H9 (cell line): Measurements from ENCODE around the gene PCCA. TPM values are rescaled to one million over a fixed set of nuclear protein-coding genes. Genes with fewer than 3 reads are reported as not detected.
A peak's percentile ranks its signal among the peaks of the same experiment; 100 is the strongest.

Experiments used
- DNase-seq: peaks from one replicate; pipeline ENCODE4 v3.0.0-alpha.2; 2017
- H2AFZ ChIP-seq: one replicate; pipeline ENCODE4 v1.6.1; 2013; ENCODE audit warnings: mild to moderate bottlenecking, low read length, control low read depth, moderate library complexity
- H2AK5ac ChIP-seq: 2 replicates; pipeline ENCODE4 v1.6.1; 2013; ENCODE audit warnings: low read length, control low read depth, mixed read lengths; ENCODE audit not compliant: insufficient read length
- H2BK120ac ChIP-seq: one replicate; pipeline ENCODE4 v1.6.1; 2013; ENCODE audit warnings: low read depth, mild to moderate bottlenecking, low read length, control low read depth, inconsistent platforms; ENCODE audit not compliant: poor library complexity, severe bottlenecking
- H2BK12ac ChIP-seq: 2 replicates; pipeline ENCODE4 v1.6.1; 2013; ENCODE audit warnings: low read length, control low read depth, mixed read lengths, low read depth; ENCODE audit not compliant: insufficient read length
- H2BK15ac ChIP-seq: 2 replicates; pipeline ENCODE4 v1.6.1; 2013; ENCODE audit warnings: low read depth, low read length, control low read depth
- H2BK20ac ChIP-seq: one replicate; pipeline ENCODE4 v1.6.1; 2013; ENCODE audit warnings: low read depth, mild to moderate bottlenecking, low read length, control low read depth, inconsistent platforms; ENCODE audit not compliant: poor library complexity, severe bottlenecking
- H2BK5ac ChIP-seq: 2 replicates; pipeline ENCODE4 v1.6.1; 2013; ENCODE audit warnings: low read length, control low read depth, mixed read lengths; ENCODE audit not compliant: insufficient read length
- H3K14ac ChIP-seq: 2 replicates; pipeline ENCODE4 v1.6.1; 2013; ENCODE audit warnings: low read length, control low read depth; ENCODE audit not compliant: insufficient read depth
- H3K18ac ChIP-seq: 2 replicates; pipeline ENCODE4 v1.6.1; 2013; ENCODE audit warnings: low read depth, mild to moderate bottlenecking, mixed read lengths, low read length, control low read depth; ENCODE audit not compliant: insufficient read length
- H3K23ac ChIP-seq: 2 replicates; pipeline ENCODE4 v1.6.1; 2013; ENCODE audit warnings: low read length, control low read depth, mixed read lengths, low read depth; ENCODE audit not compliant: insufficient read length
- H3K23me2 ChIP-seq: 2 replicates; pipeline ENCODE4 v1.6.1; 2013; ENCODE audit warnings: low read depth, mild to moderate bottlenecking, mixed read lengths, low read length, control low read depth; ENCODE audit not compliant: insufficient read length, poor library complexity, severe bottlenecking
- H3K27ac ChIP-seq: 2 replicates; pipeline ENCODE4 v1.5.1; 2013; ENCODE audit warnings: low read length, control low read depth, mixed read lengths, low read depth; ENCODE audit not compliant: insufficient read length
- H3K27me3 ChIP-seq: 2 replicates; pipeline ENCODE4 v1.6.1; 2013; ENCODE audit warnings: low read length, control low read depth, inconsistent platforms; ENCODE audit not compliant: insufficient read depth
- H3K4ac ChIP-seq: 2 replicates; pipeline ENCODE4 v1.6.1; 2013; ENCODE audit warnings: low read depth, mild to moderate bottlenecking, control low read depth, inconsistent platforms, low read length, moderate library complexity
- H3K4me1 ChIP-seq: 2 replicates; pipeline ENCODE4 v1.6.1; 2013; ENCODE audit warnings: low read length, control low read depth, inconsistent platforms; ENCODE audit not compliant: insufficient read depth
- H3K4me2 ChIP-seq: 2 replicates; pipeline ENCODE4 v1.6.1; 2013; ENCODE audit warnings: low read length, control low read depth, mixed read lengths; ENCODE audit not compliant: insufficient read length, insufficient read depth
- H3K56ac ChIP-seq: 2 replicates; pipeline ENCODE4 v1.6.1; 2013; ENCODE audit warnings: low read depth, mild to moderate bottlenecking, mixed read lengths, low read length, control low read depth; ENCODE audit not compliant: insufficient read length
- H3K79me1 ChIP-seq: 2 replicates; pipeline ENCODE4 v1.6.1; 2013; ENCODE audit warnings: low read depth, mild to moderate bottlenecking, moderate library complexity, low read length, control low read depth, inconsistent platforms; ENCODE audit not compliant: insufficient read depth, poor library complexity, severe bottlenecking
- H3K79me2 ChIP-seq: 2 replicates; pipeline ENCODE4 v1.6.1; 2013; ENCODE audit warnings: low read length, control low read depth, inconsistent platforms; ENCODE audit not compliant: insufficient read depth
- H3K9ac ChIP-seq: 2 replicates; pipeline ENCODE4 v1.6.1; 2013; ENCODE audit warnings: low read length, control low read depth, mixed read lengths; ENCODE audit not compliant: insufficient read length; ENCODE audit errors: extremely low read depth
- H3K9me3 ChIP-seq: one replicate; pipeline ENCODE4 v1.6.1; 2013; ENCODE audit warnings: low read depth, low read length, inconsistent platforms; ENCODE audit not compliant: control insufficient read depth
- H3T11ph ChIP-seq: one replicate; pipeline ENCODE4 v1.6.1; 2013; ENCODE audit warnings: mild to moderate bottlenecking, low read length, control low read depth, inconsistent platforms
- H4K20me1 ChIP-seq: one replicate; pipeline ENCODE4 v1.6.1; 2013; ENCODE audit not compliant: control insufficient read depth, insufficient read length, insufficient read depth
- H4K5ac ChIP-seq: 2 replicates; pipeline ENCODE4 v1.6.1; 2013; ENCODE audit warnings: low read depth, mild to moderate bottlenecking, mixed read lengths, low read length, control low read depth; ENCODE audit not compliant: insufficient read length
- H4K8ac ChIP-seq: replicated peaks from 2 replicates; pipeline ENCODE4 v1.6.1; 2013; ENCODE audit warnings: low read length, control low read depth, mixed read lengths, low read depth; ENCODE audit not compliant: insufficient read length
- H4K91ac ChIP-seq: 2 replicates; pipeline ENCODE4 v1.6.1; 2013; ENCODE audit warnings: low read depth, mild to moderate bottlenecking, moderate library complexity, mixed read lengths, low read length, control low read depth; ENCODE audit not compliant: insufficient read length
- H3K27ac Mint-ChIP-seq, 3 experiments: 2 replicates in 2 of 3; 3 replicates in 1 of 3; pipeline ENCODE4 v1.8.0; 2020 to 2021; ENCODE audit warnings: mixed read lengths in 3 of 3, mild to moderate bottlenecking in 1 of 3, moderate library complexity in 1 of 3
- H3K27me3 Mint-ChIP-seq: 2 replicates; pipeline ENCODE4 v1.8.0; 2021; ENCODE audit warnings: low read depth, mild to moderate bottlenecking, moderate library complexity, mixed read lengths
- H3K36me3 Mint-ChIP-seq, 3 experiments: 2 replicates in 2 of 3; 3 replicates in 1 of 3; pipeline ENCODE4 v1.8.0; 2020 to 2021; ENCODE audit warnings: low read depth in 3 of 3, mixed read lengths in 3 of 3; ENCODE audit not compliant: insufficient read depth in 1 of 3
- H3K4me1 Mint-ChIP-seq, 2 experiments: 2 replicates each; pipeline ENCODE4 v1.8.0; 2020; ENCODE audit warnings: mixed read lengths in 2 of 2
- H3K4me3 Mint-ChIP-seq, 2 experiments: 2 replicates in 1 of 2; 3 replicates in 1 of 2; pipeline ENCODE4 v1.8.0; 2020 to 2021; ENCODE audit warnings: mild to moderate bottlenecking in 2 of 2, mixed read lengths in 2 of 2, moderate library complexity in 1 of 2
- H3K9me3 Mint-ChIP-seq, 2 experiments: 2 replicates in 1 of 2; 3 replicates in 1 of 2; pipeline ENCODE4 v1.8.0; 2020; ENCODE audit warnings: mild to moderate bottlenecking in 2 of 2, mixed read lengths in 2 of 2, moderate library complexity in 1 of 2
- WGBS: extraction: QIAGEN DNeasy Blood & Tissue Kit; methylation state at CpG from one replicate; pipeline ENCODE4 v1.1.7; 2013; ENCODE audit warnings: missing lambda C conversion rate, low lambda C conversion rate, mixed read lengths; ENCODE audit not compliant: insufficient read length; ENCODE audit errors: extremely low coverage; 5-methylcytosine and 5-hydroxymethylcytosine counted together
- total RNA-seq: library from RNA; stranded (reverse); gene quantifications from 2 replicates; pipeline ENCODE4 v1.2.1, GENCODE V29; 2021
- TF ChIP-seq, protein P1 (sequence below): fragments of 200-600 bp; sonication (generic); conservative IDR thresholded peaks from 3 replicates; pipeline ENCODE4 v1.8.0; 2021; ENCODE audit warnings: antibody characterized with exemption, mild to moderate bottlenecking

PCCA gene
- total RNA-seq, 1 experiment from 2014 or later, result 56.5 TPM

DNA sequence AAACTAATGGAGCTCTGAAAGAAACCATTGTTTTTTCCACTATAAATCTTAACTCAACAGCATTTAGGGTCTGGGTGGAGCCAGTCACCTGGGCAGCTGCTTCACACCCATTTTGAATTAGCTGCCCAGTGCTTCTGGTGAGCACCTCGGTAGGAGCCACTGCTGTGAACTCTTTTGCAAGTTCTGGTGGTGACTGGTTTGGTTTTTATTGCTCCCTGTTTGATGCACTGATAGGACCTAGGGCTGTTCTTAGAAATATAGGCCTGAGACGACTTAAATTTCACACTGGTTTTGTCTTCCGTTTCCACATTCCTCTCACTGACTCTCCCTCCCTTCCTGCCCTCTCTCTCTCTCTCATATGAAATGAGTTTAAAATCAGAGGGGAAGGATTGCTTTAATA lies 395.8 kb downstream of the PCCA start:
- peak overlapping the region; percentile 5 to 48 (median 21); a peak in 5 of 7 replicates for H3K27ac Mint-ChIP-seq

More for the DNA sequence above, 395.8 kb downstream of the PCCA start:
- no peak overlapping the region for H3K4ac ChIP-seq
- no peak overlapping the region for H2BK5ac ChIP-seq
- H3K18ac ChIP-seq, result no peak overlapping the region
- no peaks in the 10 kb centered on the region for H3K79me2 ChIP-seq
- H3K36me3 Mint-ChIP-seq, result peaks cover 0 to 5% (median 1%) of the 10 kb centered on the region in 3 experiments; a peak in 4 of 7 replicates
- no peak overlapping the region for H2BK20ac ChIP-seq
- H3K27ac ChIP-seq, result no peak overlapping the region
- no peak overlapping the region for H3K9ac ChIP-seq
- no peak for DNase-seq
- no CpG with 5 or more reads among the region's 3 CpGs for WGBS
- H3K4me1 ChIP-seq, result peaks cover 4% of the 10 kb centered on the region; the same call in 1 of the 2 replicates
- no peak overlapping the region for H4K8ac ChIP-seq
- H4K91ac ChIP-seq, result no peak overlapping the region
- no peaks in the 10 kb centered on the region for H3K27me3 ChIP-seq
- TF ChIP-seq, protein P1, sequence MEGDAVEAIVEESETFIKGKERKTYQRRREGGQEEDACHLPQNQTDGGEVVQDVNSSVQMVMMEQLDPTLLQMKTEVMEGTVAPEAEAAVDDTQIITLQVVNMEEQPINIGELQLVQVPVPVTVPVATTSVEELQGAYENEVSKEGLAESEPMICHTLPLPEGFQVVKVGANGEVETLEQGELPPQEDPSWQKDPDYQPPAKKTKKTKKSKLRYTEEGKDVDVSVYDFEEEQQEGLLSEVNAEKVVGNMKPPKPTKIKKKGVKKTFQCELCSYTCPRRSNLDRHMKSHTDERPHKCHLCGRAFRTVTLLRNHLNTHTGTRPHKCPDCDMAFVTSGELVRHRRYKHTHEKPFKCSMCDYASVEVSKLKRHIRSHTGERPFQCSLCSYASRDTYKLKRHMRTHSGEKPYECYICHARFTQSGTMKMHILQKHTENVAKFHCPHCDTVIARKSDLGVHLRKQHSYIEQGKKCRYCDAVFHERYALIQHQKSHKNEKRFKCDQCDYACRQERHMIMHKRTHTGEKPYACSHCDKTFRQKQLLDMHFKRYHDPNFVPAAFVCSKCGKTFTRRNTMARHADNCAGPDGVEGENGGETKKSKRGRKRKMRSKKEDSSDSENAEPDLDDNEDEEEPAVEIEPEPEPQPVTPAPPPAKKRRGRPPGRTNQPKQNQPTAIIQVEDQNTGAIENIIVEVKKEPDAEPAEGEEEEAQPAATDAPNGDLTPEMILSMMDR, result no peak
- H4K20me1 ChIP-seq, result no peaks in the 10 kb centered on the region
- peaks cover 41 to 45% of the 10 kb centered on the region in 2 experiments for H3K4me1 Mint-ChIP-seq
- no peak overlapping the region for H2AFZ ChIP-seq
- no peaks in the 10 kb centered on the region for H3K27me3 Mint-ChIP-seq
- H2BK12ac ChIP-seq, result no peak overlapping the region
- H3K79me1 ChIP-seq, result no peaks in the 10 kb centered on the region
- no peak overlapping the region for H2AK5ac ChIP-seq
- no peak overlapping the region for H3K14ac ChIP-seq
- no peaks in the 10 kb centered on the region for H3K9me3 ChIP-seq
- no peaks in the 10 kb centered on the region for H3K23me2 ChIP-seq
- no peak overlapping the region for H4K5ac ChIP-seq
- no peak overlapping the region for H3K56ac ChIP-seq
- H3K23ac ChIP-seq, result no peak overlapping the region
- no peak overlapping the region for H3K4me2 ChIP-seq
- no peak overlapping the region for H3T11ph ChIP-seq
- H2BK15ac ChIP-seq, result no peak overlapping the region
- no peak overlapping the region for H2BK120ac ChIP-seq
- H3K4me3 Mint-ChIP-seq, result no peak overlapping the region
- H3K9me3 Mint-ChIP-seq, result peaks cover 0 to 3% of the 10 kb centered on the region in 2 experiments; a peak in 1 of 5 replicates
